ENCODE results near the gene TRERF1. TPM values are rescaled to one million over a fixed set of nuclear protein-coding genes. Genes with fewer than 3 reads are reported as not detected.

The TRERF1 gene
- polyA plus RNA-seq, 1 of the 3 experiments (the other 2 are of a cell fraction): 3.6 TPM

DNA sequence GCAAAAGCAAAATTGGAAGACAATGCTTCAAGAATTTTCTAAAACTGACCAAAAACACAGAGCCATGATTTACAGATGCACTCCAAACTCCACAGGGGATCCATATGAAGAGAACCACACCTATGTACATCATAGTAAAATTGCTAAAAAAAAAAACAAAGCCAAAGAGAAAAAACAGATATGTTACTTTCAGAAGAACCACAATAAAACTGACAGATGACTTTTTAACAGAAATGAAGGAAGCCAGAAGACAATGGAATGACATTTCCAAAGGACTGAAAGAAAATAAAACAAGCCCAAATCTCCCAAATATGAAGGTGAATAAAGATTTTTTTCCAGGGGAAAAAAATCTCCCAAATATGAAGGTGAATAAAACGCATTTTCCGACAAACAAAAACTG is 17.5 kb downstream of the TRERF1 start (continued):
- TF ChIP-seq RFX5 (IDR thresholded peaks at IDR 0.05; ENCODE audit: low read length): no peak
- TF ChIP-seq POLR2AphosphoS5 (IDR thresholded peaks at IDR 0.05; ENCODE audit: low read depth, low read length): no peak

GRCh38 chr6:42433409-42433808 is 18.3 kb downstream of the TRERF1 start:
- no peaks in the 10 kb centered on the region for H4K20me1 ChIP-seq (ENCODE audit: insufficient read depth)
- H3F3A ChIP-seq (replicated peaks; ENCODE audit: insufficient read depth): no peaks in the 10 kb centered on the region
- H3K79me2 ChIP-seq (ENCODE audit: insufficient read depth): peaks cover 24% of the 10 kb centered on the region
- peaks cover 0 to 8% of the 10 kb centered on the region in 2 experiments; a peak in 2 of 4 replicates for H3K4me1 ChIP-seq (ENCODE audit: control insufficient read depth in 1 of 2, insufficient read depth in 2 of 2, low read depth in 1 of 2, low read length in 1 of 2)
- no peak overlapping the region for H3K4me3 ChIP-seq (ENCODE audit: low read depth in 2 of 2, low read length in 1 of 2)
- no peak for TF ChIP-seq ELF1 (IDR thresholded peaks at IDR 0.05)
- TF ChIP-seq, protein P1, sequence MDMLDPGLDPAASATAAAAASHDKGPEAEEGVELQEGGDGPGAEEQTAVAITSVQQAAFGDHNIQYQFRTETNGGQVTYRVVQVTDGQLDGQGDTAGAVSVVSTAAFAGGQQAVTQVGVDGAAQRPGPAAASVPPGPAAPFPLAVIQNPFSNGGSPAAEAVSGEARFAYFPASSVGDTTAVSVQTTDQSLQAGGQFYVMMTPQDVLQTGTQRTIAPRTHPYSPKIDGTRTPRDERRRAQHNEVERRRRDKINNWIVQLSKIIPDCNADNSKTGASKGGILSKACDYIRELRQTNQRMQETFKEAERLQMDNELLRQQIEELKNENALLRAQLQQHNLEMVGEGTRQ (IDR thresholded peaks at IDR 0.05; ENCODE audit: borderline replicate concordance, low read depth, low read length): no peak
- TF ChIP-seq FOXJ3 (CRISPR knock-in tag; IDR thresholded peaks at IDR 0.05): no peak
- ChIA-PET CTCF (interaction anchor here (2.0 kb wide), 1 partner anchor 124 kb away, joined by 5 read pairs; no protein-coding TSS in a partner anchor), POLR2A (no interaction called here)
- H3K36me3 ChIP-seq (replicated peaks in 1 of 2; ENCODE audit: control insufficient read depth in 1 of 2, insufficient read depth in 2 of 2, low read length in 1 of 2): peaks cover 0 to 25% of the 10 kb centered on the region in 2 experiments
- 100% methylated on average over 2 of the region's 2 CpGs for WGBS (ENCODE audit: low lambda C conversion rate)
- H3K9me2 ChIP-seq: no peaks in the 10 kb centered on the region
- H3K9me3 ChIP-seq: 0 out of 2 replicates have a peak, but pooled peaks cover 7% of the 10 kb centered on the region
- no peak overlapping the region for H3K27ac ChIP-seq (ENCODE audit: low read depth in 2 of 2, low read length in 1 of 2)
- no peak for DNase-seq
- no peaks in the 10 kb centered on the region for H3K27me3 ChIP-seq (ENCODE audit: insufficient read depth)
- H2AFZ ChIP-seq (ENCODE audit: low read depth): no peak overlapping the region
- H3K9ac ChIP-seq: no peak overlapping the region
- H3K4me2 ChIP-seq: no peak overlapping the region

DNA sequence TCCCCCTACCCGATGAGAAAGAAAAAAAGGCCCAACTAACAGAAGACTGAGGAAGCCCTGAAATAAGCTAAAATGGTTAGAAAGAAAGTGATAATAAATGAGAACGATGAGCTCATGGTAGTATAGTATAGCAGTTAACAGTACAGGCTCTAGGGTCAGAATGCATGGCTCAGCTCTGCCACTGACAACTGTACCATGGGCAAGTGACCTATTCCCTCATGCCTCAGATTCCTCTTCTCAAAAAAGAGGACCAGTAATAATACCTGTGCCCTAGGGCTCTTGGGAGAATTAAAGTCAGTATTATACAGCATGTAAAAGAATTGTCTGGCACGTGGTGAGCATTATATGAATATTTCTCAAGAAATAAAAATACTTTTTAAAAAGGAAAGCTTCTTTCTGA is 19.8 kb downstream of the TRERF1 start:
- H3K9ac ChIP-seq: no peak overlapping the region
- no peaks in the 10 kb centered on the region for H3K9me2 ChIP-seq
- peaks cover 0 to 8% of the 10 kb centered on the region in 2 experiments; a peak in 2 of 4 replicates for H3K4me1 ChIP-seq (ENCODE audit: control insufficient read depth in 1 of 2, insufficient read depth in 2 of 2, low read depth in 1 of 2, low read length in 1 of 2)
- ChIA-PET CTCF (interaction anchor here (0.6 to 2.0 kb wide), 5 partner anchors 9 to 490 kb away, joined by 3 to 5 read pairs (median 3); partner anchors contain the start of gene CCND3), POLR2A (no interaction called here)
- no peak overlapping the region for H3K27ac ChIP-seq (ENCODE audit: low read depth in 2 of 2, low read length in 1 of 2)
- H3F3A ChIP-seq (replicated peaks; ENCODE audit: insufficient read depth): no peaks in the 10 kb centered on the region
- H3K27me3 ChIP-seq (ENCODE audit: insufficient read depth): no peaks in the 10 kb centered on the region
- 0 out of 2 replicates have a peak, but pooled peaks cover 7% of the 10 kb centered on the region for H3K9me3 ChIP-seq
- DNase-seq: no peak
- no peaks in the 10 kb centered on the region for H4K20me1 ChIP-seq (ENCODE audit: insufficient read depth)
- peaks cover 24% of the 10 kb centered on the region for H3K79me2 ChIP-seq (ENCODE audit: insufficient read depth)
- H3K4me2 ChIP-seq: no peak overlapping the region
- peaks cover 0 to 25% of the 10 kb centered on the region in 2 experiments for H3K36me3 ChIP-seq (replicated peaks in 1 of 2; ENCODE audit: control insufficient read depth in 1 of 2, insufficient read depth in 2 of 2, low read length in 1 of 2)
- H3K4me3 ChIP-seq (ENCODE audit: low read depth in 2 of 2, low read length in 1 of 2): no peak overlapping the region
- no peak for TF ChIP-seq ELF1 (IDR thresholded peaks at IDR 0.05)
- TF ChIP-seq SIN3A (IDR thresholded peaks at IDR 0.05; ENCODE audit: borderline replicate concordance, low read depth, low read length): no peak
- TF ChIP-seq TCF12 (IDR thresholded peaks at IDR 0.05): no peak
- no peak for TF ChIP-seq EZH2phosphoT487 (IDR thresholded peaks at IDR 0.05; ENCODE audit: borderline replicate concordance, low read depth)
- TF ChIP-seq MXI1 (IDR thresholded peaks at IDR 0.05; ENCODE audit: low read depth, low read length): no peak
- no peak for TF ChIP-seq SMC3 (IDR thresholded peaks at IDR 0.05; ENCODE audit: low read depth, low read length)
- TF ChIP-seq, protein P2, sequence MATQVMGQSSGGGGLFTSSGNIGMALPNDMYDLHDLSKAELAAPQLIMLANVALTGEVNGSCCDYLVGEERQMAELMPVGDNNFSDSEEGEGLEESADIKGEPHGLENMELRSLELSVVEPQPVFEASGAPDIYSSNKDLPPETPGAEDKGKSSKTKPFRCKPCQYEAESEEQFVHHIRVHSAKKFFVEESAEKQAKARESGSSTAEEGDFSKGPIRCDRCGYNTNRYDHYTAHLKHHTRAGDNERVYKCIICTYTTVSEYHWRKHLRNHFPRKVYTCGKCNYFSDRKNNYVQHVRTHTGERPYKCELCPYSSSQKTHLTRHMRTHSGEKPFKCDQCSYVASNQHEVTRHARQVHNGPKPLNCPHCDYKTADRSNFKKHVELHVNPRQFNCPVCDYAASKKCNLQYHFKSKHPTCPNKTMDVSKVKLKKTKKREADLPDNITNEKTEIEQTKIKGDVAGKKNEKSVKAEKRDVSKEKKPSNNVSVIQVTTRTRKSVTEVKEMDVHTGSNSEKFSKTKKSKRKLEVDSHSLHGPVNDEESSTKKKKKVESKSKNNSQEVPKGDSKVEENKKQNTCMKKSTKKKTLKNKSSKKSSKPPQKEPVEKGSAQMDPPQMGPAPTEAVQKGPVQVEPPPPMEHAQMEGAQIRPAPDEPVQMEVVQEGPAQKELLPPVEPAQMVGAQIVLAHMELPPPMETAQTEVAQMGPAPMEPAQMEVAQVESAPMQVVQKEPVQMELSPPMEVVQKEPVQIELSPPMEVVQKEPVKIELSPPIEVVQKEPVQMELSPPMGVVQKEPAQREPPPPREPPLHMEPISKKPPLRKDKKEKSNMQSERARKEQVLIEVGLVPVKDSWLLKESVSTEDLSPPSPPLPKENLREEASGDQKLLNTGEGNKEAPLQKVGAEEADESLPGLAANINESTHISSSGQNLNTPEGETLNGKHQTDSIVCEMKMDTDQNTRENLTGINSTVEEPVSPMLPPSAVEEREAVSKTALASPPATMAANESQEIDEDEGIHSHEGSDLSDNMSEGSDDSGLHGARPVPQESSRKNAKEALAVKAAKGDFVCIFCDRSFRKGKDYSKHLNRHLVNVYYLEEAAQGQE (IDR thresholded peaks at IDR 0.05; ENCODE audit: low read depth, low read length): no peak
- no peak for TF ChIP-seq FOXM1 (IDR thresholded peaks at IDR 0.05; ENCODE audit: low read depth)
- TF ChIP-seq NRF1 (IDR thresholded peaks at IDR 0.05; ENCODE audit: low read depth, low read length): no peak
- no peak for TF ChIP-seq TAF1 (IDR thresholded peaks at IDR 0.05; ENCODE audit: borderline replicate concordance, low read depth, low read length)
- TF ChIP-seq, protein P3, sequence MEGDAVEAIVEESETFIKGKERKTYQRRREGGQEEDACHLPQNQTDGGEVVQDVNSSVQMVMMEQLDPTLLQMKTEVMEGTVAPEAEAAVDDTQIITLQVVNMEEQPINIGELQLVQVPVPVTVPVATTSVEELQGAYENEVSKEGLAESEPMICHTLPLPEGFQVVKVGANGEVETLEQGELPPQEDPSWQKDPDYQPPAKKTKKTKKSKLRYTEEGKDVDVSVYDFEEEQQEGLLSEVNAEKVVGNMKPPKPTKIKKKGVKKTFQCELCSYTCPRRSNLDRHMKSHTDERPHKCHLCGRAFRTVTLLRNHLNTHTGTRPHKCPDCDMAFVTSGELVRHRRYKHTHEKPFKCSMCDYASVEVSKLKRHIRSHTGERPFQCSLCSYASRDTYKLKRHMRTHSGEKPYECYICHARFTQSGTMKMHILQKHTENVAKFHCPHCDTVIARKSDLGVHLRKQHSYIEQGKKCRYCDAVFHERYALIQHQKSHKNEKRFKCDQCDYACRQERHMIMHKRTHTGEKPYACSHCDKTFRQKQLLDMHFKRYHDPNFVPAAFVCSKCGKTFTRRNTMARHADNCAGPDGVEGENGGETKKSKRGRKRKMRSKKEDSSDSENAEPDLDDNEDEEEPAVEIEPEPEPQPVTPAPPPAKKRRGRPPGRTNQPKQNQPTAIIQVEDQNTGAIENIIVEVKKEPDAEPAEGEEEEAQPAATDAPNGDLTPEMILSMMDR (IDR thresholded peaks at IDR 0.05): no peak
- TF ChIP-seq MEF2A (IDR thresholded peaks at IDR 0.05; ENCODE audit: borderline replicate concordance, low read depth): no peak
- no peak for TF ChIP-seq RAD21 (IDR thresholded peaks at IDR 0.05; ENCODE audit: low read length)
- no peak for TF ChIP-seq JUND (IDR thresholded peaks at IDR 0.05)
- TF ChIP-seq, protein P4, sequence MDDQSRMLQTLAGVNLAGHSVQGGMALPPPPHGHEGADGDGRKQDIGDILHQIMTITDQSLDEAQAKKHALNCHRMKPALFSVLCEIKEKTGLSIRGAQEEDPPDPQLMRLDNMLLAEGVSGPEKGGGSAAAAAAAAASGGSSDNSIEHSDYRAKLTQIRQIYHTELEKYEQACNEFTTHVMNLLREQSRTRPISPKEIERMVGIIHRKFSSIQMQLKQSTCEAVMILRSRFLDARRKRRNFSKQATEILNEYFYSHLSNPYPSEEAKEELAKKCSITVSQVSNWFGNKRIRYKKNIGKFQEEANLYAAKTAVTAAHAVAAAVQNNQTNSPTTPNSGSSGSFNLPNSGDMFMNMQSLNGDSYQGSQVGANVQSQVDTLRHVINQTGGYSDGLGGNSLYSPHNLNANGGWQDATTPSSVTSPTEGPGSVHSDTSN (IDR thresholded peaks at IDR 0.05): no peak
- no peak overlapping the region for H2AFZ ChIP-seq (ENCODE audit: low read depth)
- 94% methylated on average over 3 of the region's 3 CpGs for WGBS (ENCODE audit: low lambda C conversion rate)

Data from SK-N-SH (cell line).